K562 (cell line): Measurements from ENCODE around the gene IQCC. TPM values are rescaled to one million over a fixed set of nuclear protein-coding genes. Genes with fewer than 3 reads are reported as not detected.

Experiments
- FOXK1 ChIP-seq: sonication (generic); formaldehyde crosslinking; IDR thresholded peaks from 2 replicates; pipeline ENCODE4 v1.8.0; 2022; ENCODE audit warnings: missing genetic modification reagents, mild to moderate bottlenecking, borderline replicate concordance
- GTF2F1 ChIP-seq: IDR thresholded peaks from 2 replicates; pipeline ENCODE4 v1.6.1; 2011; ENCODE audit warnings: low read depth, low read length, improper control_type of control experiment
- HEY1 ChIP-seq: fragments of 250-450 bp; sonication (Bioruptor Pico); IDR thresholded peaks from 2 replicates; pipeline ENCODE4 v1.5.0; 2020; ENCODE audit warnings: mild to moderate bottlenecking, moderate library complexity, borderline replicate concordance
- HMBOX1 ChIP-seq: sonication (generic); IDR thresholded peaks from 2 replicates; pipeline ENCODE4 v1.6.1; 2016
- NFXL1 ChIP-seq: fragments of 450-650 bp; formaldehyde crosslinking; IDR thresholded peaks from 2 replicates; pipeline ENCODE4 v1.4.0; 2021; ENCODE audit warnings: mild to moderate bottlenecking
- NONO ChIP-seq, 2 experiments: fragments of 200-400 bp in 1 of 2; fragments of 450-650 bp in 1 of 2; formaldehyde crosslinking in 1 of 2; IDR thresholded peaks; 2 replicates each; pipeline ENCODE4 v1.6.1; 2017; ENCODE audit warnings: low read depth in 2 of 2, mild to moderate bottlenecking in 2 of 2, moderate library complexity in 2 of 2, low read length in 1 of 2
- SAFB ChIP-seq: fragments of 200-400 bp; formaldehyde crosslinking; IDR thresholded peaks from 2 replicates; pipeline ENCODE4 v1.6.1; 2017; ENCODE audit warnings: low read depth, low read length, borderline replicate concordance
- SREBF2 ChIP-seq: sonication (generic); formaldehyde crosslinking; IDR thresholded peaks from 2 replicates; pipeline ENCODE4 v1.4.0; 2020; ENCODE audit warnings: mild to moderate bottlenecking, missing genetic modification reagents
- ZNF140 ChIP-seq: fragments of 250-450 bp; sonication (Bioruptor Pico); IDR thresholded peaks from 2 replicates; pipeline ENCODE4 v1.8.0; 2021; ENCODE audit warnings: moderate library complexity, mild to moderate bottlenecking, inconsistent platforms
- ZNF146 ChIP-seq: IDR thresholded peaks from one replicate; pipeline ENCODE4 v1.6.1; 2018; ENCODE audit warnings: missing compliant biosample characterization; ENCODE audit not compliant: unreplicated experiment
- ZNF23 ChIP-seq: fragments of 250-450 bp; sonication (Bioruptor Pico); IDR thresholded peaks from 2 replicates; pipeline ENCODE4 v1.4.0; 2020; ENCODE audit warnings: mild to moderate bottlenecking
- ZNF274 ChIP-seq: IDR thresholded peaks from 2 replicates; pipeline ENCODE4 v1.6.1; 2011; ENCODE audit warnings: low read depth, mild to moderate bottlenecking, low read length, moderate library complexity, borderline replicate concordance
- polyA plus RNA-seq, 8 experiments: library from polyadenylated mRNA; depleted of rRNA in 4 of 8; stranded (reverse) in 5 of 8; unstranded in 3 of 8; fragments of >200 nt; fragmentation: Nextera tagmentation in 2 of 8; fragmentation: Illumina TruSeq in 1 of 8; extraction: Ambion mirVana in 2 of 8; extraction: Trizol in 1 of 8; gene quantifications; 2 replicates each; pipeline versions ENCODE4 v1.2.1 to v1.2.3, GENCODE V29; 2011 to 2014; ENCODE audit warnings: inconsistent platforms in 1 of 8, missing spikeins in 1 of 8
- total RNA-seq, 7 experiments: library from RNA; depleted of rRNA in 6 of 7; stranded (reverse); fragments of >200 nt in 6 of 7; fragmentation: Illumina TruSeq in 2 of 7; extraction: Trizol in 2 of 7; gene quantifications; 2 replicates each; pipeline versions ENCODE4 v1.2.1 to v1.2.3, GENCODE V29; 2011 to 2021; ENCODE audit warnings: low replicate concordance in 1 of 7
- TF ChIP-seq, protein P1 (sequence below): fragments of 200-600 bp; sonication (generic); IDR thresholded peaks from one replicate; pipeline ENCODE4 v1.6.1; 2012; ENCODE audit warnings: mild to moderate bottlenecking, low read depth, low read length, inconsistent platforms
- TF ChIP-seq, protein P2 (sequence below): fragments of 450-650 bp; IDR thresholded peaks from 2 replicates; pipeline ENCODE4 v1.6.1; 2016; ENCODE audit warnings: antibody characterized with exemption

The IQCC gene
- total and polyA plus RNA-seq, 9 of the 15 experiments (the other 6 are each of a cell fraction or from before 2014, with no cell fraction given), result 8.1 to 16.5 (median 10.7) TPM

GRCh38 chr1:32179443-32180185 is 25.9 kb upstream of the IQCC start, which contains the start of gene TXLNA (continued):
- TF ChIP-seq, protein P1, sequence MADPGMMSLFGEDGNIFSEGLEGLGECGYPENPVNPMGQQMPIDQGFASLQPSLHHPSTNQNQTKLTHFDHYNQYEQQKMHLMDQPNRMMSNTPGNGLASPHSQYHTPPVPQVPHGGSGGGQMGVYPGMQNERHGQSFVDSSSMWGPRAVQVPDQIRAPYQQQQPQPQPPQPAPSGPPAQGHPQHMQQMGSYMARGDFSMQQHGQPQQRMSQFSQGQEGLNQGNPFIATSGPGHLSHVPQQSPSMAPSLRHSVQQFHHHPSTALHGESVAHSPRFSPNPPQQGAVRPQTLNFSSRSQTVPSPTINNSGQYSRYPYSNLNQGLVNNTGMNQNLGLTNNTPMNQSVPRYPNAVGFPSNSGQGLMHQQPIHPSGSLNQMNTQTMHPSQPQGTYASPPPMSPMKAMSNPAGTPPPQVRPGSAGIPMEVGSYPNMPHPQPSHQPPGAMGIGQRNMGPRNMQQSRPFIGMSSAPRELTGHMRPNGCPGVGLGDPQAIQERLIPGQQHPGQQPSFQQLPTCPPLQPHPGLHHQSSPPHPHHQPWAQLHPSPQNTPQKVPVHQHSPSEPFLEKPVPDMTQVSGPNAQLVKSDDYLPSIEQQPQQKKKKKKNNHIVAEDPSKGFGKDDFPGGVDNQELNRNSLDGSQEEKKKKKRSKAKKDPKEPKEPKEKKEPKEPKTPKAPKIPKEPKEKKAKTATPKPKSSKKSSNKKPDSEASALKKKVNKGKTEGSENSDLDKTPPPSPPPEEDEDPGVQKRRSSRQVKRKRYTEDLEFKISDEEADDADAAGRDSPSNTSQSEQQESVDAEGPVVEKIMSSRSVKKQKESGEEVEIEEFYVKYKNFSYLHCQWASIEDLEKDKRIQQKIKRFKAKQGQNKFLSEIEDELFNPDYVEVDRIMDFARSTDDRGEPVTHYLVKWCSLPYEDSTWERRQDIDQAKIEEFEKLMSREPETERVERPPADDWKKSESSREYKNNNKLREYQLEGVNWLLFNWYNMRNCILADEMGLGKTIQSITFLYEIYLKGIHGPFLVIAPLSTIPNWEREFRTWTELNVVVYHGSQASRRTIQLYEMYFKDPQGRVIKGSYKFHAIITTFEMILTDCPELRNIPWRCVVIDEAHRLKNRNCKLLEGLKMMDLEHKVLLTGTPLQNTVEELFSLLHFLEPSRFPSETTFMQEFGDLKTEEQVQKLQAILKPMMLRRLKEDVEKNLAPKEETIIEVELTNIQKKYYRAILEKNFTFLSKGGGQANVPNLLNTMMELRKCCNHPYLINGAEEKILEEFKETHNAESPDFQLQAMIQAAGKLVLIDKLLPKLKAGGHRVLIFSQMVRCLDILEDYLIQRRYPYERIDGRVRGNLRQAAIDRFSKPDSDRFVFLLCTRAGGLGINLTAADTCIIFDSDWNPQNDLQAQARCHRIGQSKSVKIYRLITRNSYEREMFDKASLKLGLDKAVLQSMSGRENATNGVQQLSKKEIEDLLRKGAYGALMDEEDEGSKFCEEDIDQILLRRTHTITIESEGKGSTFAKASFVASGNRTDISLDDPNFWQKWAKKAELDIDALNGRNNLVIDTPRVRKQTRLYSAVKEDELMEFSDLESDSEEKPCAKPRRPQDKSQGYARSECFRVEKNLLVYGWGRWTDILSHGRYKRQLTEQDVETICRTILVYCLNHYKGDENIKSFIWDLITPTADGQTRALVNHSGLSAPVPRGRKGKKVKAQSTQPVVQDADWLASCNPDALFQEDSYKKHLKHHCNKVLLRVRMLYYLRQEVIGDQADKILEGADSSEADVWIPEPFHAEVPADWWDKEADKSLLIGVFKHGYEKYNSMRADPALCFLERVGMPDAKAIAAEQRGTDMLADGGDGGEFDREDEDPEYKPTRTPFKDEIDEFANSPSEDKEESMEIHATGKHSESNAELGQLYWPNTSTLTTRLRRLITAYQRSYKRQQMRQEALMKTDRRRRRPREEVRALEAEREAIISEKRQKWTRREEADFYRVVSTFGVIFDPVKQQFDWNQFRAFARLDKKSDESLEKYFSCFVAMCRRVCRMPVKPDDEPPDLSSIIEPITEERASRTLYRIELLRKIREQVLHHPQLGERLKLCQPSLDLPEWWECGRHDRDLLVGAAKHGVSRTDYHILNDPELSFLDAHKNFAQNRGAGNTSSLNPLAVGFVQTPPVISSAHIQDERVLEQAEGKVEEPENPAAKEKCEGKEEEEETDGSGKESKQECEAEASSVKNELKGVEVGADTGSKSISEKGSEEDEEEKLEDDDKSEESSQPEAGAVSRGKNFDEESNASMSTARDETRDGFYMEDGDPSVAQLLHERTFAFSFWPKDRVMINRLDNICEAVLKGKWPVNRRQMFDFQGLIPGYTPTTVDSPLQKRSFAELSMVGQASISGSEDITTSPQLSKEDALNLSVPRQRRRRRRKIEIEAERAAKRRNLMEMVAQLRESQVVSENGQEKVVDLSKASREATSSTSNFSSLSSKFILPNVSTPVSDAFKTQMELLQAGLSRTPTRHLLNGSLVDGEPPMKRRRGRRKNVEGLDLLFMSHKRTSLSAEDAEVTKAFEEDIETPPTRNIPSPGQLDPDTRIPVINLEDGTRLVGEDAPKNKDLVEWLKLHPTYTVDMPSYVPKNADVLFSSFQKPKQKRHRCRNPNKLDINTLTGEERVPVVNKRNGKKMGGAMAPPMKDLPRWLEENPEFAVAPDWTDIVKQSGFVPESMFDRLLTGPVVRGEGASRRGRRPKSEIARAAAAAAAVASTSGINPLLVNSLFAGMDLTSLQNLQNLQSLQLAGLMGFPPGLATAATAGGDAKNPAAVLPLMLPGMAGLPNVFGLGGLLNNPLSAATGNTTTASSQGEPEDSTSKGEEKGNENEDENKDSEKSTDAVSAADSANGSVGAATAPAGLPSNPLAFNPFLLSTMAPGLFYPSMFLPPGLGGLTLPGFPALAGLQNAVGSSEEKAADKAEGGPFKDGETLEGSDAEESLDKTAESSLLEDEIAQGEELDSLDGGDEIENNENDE, result no peak
- TF ChIP-seq, protein P2, sequence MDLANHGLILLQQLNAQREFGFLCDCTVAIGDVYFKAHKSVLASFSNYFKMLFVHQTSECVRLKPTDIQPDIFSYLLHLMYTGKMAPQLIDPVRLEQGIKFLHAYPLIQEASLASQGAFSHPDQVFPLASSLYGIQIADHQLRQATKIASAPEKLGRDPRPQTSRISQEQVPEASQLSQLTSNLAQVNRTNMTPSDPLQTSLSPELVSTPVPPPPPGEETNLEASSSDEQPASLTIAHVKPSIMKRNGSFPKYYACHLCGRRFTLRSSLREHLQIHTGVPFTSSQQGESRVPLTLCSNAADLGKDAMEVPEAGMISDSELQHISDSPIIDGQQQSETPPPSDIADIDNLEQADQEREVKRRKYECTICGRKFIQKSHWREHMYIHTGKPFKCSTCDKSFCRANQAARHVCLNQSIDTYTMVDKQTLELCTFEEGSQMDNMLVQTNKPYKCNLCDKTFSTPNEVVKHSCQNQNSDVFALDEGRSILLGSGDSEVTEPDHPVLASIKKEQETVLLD, result peak; percentile 96
- peak; percentile 58 to 75; a peak in 2 of 4 replicates for TF ChIP-seq NONO (IDR thresholded peaks at IDR 0.05; ENCODE audit: low read depth in 2 of 2, low read length in 1 of 2)
- TF ChIP-seq HMBOX1, result no peak
- peak; percentile 77; the same call in 1 of the 2 replicates for TF ChIP-seq FOXK1
- TF ChIP-seq ZNF274, result no peak
- TF ChIP-seq NFXL1 (CRISPR knock-in tag), result peak; percentile 83; the same call in 1 of the 2 replicates
- TF ChIP-seq ZNF23 (CRISPR knock-in tag), result 0 out of 2 replicates have a peak, but pooled peaks have one; percentile 23
- no peak for TF ChIP-seq ZNF146 (CRISPR knock-in tag)
- TF ChIP-seq HEY1 (CRISPR knock-in tag), result no peak
- TF ChIP-seq ZNF140 (CRISPR knock-in tag), result no peak
- no peak for TF ChIP-seq SREBF2 (CRISPR knock-in tag)
- peak; percentile 99 for TF ChIP-seq SAFB
- peak; percentile 67; the same call in 1 of the 2 replicates for TF ChIP-seq GTF2F1
